Jurkat, Clone E6-1 (cell line): Measurements from ENCODE around the gene LAD1.

Experiments
- DNase-seq: peaks from one replicate; pipeline ENCODE4 v3.0.0-alpha.2; 2011; ENCODE audit warnings: low read depth, low spot score
- H3K4me3 ChIP-seq: 2 replicates; pipeline ENCODE4 v1.5.1; 2011; ENCODE audit warnings: mild to moderate bottlenecking, low read length, control low read depth, moderate library complexity

Gene LAD1

DNA sequence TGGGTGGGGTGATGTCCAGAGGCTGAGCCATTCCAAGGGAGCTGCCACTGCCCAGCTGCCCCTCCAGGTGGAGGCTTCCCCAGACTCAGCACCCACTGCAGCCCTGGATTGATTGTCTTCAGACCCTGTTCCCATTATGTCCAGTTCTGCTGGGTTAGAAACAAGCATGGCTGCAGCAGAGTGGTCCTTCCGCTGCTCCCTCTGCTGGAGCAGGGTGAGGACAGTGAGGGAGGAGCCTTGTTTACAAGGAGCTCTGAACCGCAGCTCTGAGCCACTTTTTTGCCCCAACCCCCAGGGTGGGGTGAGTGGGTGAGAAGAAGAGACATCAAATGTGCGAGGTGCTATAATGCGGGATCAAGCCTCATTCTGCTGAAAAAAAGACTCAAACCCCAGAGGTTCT lies 24.0 kb downstream of the LAD1 start:
- no peak for DNase-seq
- H3K4me3 ChIP-seq, result no peak overlapping the region

DNA sequence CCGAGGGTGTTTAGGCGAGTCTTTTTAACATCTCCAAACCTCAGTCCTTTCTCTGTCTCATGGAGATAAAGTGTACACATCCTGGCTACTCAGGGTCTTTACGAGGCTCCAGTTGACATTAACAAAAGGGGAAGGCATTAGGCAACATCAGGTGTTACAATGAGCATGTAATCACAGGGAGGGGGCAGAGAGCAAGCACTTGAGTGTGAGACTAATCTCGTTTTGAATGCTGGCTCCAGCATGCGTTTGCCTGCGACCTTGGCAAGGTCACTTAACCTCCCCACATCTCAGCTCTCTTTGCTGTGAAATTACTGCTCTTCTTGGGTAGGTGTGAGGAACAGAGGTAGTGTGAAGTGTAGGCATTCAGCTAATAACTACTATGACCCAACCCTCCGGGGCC lies 24.8 kb downstream of the LAD1 start:
- H3K4me3 ChIP-seq, result no peak overlapping the region
- DNase-seq, result no peak

DNA sequence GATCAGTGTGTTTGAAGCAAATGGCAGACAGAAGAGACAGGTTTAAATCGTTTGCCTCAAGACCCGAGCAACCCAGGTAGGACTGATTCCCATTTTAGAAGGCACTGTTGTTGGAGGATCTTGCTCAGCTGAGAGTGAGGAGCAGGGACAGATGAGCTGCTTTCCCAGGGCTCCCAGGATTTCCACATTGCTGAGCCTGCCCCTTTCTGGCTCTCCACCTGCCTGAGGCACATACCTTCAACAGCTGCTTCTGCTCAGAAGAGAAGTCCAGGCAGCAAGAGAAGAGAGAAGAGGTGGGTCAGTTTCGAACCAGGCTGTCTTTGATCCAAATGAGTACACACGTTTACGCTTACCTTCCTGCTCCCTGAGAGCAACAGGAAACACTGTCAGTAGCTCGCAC lies 27.3 kb downstream of the LAD1 start:
- H3K4me3 ChIP-seq, result no peak overlapping the region
- no peak for DNase-seq

DNA sequence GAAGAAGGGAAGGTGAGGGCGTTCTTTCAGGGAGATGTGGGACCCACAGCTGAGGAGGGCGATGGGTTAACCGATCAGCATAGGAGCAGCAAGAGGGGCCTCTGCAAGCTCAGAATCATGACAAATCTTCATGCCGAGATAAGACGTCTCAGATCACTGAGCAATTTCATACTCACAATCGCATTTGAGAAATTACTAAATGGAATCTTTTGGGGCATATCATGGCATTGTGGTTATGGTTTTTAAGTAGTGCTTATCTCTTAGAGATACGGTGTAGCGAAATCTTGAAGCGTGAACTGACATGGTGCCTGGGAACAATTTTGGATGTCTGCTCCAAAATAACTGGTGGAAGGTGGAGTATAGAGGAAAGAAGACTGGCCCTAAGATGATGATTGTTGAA lies 27.8 kb downstream of the LAD1 start:
- H3K4me3 ChIP-seq, result no peak overlapping the region
- DNase-seq, result no peak

DNA sequence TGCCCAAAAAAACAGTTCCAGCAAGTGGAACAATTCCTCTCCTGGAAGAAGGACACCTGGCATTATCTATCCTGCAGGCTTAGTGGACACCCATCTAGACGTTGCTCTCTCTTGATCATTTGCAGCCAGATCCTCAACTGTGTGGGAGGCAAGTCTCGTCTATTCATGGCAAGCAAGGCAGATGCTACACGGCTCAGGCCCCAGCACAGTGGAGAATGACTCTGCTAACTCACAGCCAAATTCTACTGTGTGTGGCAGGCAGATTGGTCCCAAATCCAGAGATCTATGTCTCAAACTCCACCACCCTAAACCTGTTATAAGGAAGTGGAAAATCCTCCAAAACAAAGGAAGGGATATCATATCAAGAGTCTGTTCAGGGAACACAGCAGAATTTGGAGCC lies 28.6 kb downstream of the LAD1 start:
- DNase-seq, result no peak
- H3K4me3 ChIP-seq, result no peak overlapping the region

DNA sequence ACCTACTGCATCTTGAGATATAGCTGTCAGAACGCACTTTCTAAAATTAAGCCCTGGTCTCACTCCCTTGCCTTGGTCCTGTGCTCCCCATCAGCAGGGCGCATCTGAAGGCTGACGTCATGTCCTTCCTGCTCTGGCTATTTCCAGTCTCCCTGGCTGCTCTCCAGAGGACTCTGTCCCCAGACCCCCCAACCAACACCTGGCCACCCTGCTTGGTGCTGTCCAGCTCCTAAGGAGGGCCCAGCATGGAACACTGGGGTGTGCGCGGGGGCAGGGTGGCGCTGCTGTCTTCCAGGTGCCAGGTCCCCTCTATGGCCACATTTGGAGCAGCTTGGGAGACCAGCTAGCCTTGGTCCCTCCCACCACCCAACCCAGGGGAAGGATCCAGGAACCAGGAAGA lies 29.9 kb downstream of the LAD1 start:
- DNase-seq, result no peak
- H3K4me3 ChIP-seq, result no peak overlapping the region

DNA sequence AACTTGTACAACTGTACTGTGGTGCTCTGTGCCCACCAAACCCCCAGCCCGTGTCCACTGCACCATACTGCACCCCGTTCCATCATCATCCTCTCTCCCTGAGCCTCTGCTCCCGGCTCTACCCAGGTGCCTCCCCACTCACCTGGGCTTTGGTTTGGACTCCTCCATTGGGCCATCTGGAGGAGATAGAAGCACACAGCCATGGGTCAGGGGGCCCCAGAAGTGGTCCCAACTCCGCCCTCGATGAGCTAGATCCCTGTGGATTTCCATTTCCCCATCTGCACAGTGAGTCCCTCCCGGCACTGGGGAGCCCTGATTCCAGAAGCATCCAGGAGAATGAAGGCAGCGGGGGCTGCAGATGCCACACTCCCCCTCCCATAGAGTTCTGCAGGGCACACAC lies 32.4 kb downstream of the LAD1 start:
- H3K4me3 ChIP-seq, result no peak overlapping the region
- DNase-seq, result no peak

DNA sequence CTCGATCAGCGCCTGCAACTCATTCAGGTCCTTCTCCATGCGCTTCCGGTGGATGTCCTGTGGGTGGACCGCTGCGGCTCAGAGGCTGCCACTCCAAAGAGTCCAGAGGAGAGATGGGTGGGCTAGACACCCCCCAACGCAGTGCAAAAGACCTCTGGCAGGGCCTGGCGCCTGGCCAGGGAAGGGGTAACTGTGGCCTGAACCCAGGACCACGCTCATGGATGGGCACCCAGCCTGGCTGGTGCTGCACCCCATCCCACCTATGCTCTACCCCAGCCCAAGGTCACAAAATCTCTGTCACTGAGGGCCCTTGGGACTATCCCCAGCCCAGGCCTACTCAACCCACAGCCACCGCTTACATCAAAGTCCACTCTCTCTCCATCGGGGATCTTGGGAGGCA lies 33.9 kb downstream of the LAD1 start:
- no peak for DNase-seq
- no peak overlapping the region for H3K4me3 ChIP-seq

DNA sequence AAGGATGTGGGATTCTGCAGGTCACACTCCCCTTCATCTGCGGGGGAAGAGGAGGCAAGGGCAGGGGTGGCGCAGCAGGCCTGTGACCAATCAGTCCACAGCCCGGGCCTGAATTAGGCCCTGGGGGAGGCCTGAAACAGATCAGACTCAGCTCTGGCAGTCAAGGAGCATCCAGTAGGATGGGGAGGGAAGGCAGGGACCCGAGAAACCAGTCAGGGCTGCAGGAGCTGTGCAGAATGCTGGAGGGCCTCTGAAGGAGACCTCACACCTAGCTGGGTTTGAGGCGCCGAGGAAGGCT lies 34.4 kb downstream of the LAD1 start:
- no peak for DNase-seq
- H3K4me3 ChIP-seq, result no peak overlapping the region

DNA sequence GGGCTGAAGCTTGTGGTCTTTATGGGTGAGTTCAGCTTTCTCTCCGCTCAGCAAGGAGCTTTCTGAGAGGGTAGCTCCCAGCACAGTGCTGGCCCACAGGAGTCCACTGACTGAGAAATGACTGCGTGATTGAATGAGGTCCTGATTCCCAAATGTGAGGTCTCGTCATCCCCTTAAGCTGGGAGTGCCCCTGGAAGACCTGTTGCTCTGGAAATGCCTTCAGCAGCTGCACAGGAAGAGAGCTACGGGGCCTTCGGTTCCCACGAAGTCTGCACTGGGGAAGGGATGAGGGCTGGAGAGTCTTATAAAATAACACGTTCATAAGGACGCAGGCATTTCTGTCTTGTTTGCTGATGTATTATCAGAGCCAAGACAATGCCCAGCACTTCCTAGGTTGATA lies 35.7 kb downstream of the LAD1 start:
- no peak overlapping the region for H3K4me3 ChIP-seq
- no peak for DNase-seq

DNA sequence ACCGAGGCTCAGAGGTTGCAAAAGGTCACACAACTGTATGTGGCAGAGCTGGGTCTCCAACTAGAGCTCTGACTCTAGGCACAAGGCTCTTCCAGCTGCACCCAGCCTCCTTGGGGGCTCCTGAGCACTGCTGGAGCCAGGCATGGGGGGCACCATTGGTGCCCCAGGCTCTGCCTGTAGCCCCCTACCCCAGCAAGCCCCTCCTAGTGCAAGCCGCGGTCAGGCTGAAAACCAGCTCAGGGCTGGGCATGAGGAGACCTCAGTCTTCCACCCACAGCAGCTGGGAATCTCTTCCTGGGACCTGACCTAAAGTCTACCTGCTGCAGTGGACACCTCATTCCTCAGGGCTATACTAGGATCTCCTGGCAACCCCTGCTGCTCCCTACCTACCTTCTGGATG lies 36.2 kb downstream of the LAD1 start:
- H3K4me3 ChIP-seq, result no peak overlapping the region
- no peak for DNase-seq

DNA sequence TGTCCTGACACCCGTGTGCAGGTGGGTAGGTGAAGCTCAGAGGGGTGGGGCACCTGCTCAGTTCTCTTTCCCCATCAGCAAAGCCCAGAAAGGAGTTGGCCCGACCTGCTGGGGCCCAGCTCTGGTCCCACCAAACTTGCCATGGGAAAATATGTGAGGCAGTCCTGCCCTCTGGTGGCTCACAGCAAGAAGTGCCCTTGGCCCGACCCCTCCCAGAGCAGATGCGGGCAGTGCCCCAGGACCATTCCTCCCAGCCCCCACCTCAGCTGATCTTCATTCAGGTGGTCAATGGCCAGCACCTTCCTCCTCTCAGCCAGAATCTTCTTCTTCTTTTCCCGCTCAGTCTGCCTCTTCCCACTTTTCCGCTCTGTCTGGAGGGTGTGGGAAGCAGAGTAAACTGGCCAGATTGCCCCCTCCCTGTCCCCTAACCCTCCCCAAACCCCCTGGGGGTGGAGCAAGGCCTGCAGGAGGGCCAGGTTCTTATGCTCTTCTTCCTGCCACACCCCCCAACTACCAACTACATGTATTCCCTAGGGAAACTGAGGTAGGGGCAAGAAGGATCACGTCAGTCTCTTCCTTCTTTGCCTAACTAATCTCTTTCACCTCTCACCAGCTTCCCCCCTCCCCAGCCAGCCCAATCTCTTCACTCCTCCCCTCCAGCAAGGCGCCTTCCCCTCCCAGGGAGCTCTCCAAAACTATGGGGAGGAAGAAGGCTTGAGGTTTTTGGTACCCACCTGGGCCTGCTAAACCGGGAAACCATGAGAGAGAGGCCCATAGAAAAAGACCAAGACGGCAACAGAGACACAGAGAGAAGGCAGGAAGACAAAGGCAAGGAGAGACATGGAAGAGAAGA lies 37.2 kb downstream of the LAD1 start:
- H3K4me3 ChIP-seq, result no peak overlapping the region
- peak; percentile 34 for DNase-seq

DNA sequence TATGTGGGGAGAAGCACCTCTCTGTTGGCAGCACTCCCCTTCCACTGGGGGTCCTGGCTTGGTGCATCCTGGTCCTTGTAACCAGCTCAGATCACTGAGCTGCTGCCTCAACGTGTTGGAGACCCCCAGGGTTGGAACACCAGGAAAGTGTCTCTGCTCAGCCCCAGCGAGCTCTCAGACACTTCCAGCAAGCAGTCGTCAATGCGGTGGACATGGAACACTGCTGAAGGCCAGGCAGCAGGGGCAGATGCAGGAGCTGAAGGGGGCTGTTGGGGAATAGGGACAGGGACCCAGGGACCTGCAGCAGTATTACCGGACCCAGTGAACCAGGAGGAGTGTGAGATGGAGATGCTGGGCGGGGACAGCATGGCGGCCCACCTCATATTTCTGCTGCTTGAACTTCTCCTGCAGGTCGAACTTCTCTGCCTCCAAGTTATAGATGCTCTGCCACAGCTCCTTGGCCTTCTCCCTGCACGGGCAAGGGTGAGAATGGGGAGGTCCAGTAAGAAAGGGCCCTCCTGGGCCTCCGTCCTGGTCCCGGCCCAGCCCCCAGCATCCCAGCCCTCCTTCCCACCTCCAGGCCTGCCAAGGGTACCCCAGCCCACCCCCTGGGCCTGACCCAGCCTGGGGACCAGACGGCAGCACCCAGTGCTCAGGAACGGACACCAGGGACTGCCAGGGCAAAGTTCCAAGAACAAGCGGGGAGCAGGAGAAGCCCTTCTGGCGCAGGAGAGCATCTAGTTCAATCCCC lies 38.0 kb downstream of the LAD1 start:
- no peak for DNase-seq
- no peak overlapping the region for H3K4me3 ChIP-seq

DNA sequence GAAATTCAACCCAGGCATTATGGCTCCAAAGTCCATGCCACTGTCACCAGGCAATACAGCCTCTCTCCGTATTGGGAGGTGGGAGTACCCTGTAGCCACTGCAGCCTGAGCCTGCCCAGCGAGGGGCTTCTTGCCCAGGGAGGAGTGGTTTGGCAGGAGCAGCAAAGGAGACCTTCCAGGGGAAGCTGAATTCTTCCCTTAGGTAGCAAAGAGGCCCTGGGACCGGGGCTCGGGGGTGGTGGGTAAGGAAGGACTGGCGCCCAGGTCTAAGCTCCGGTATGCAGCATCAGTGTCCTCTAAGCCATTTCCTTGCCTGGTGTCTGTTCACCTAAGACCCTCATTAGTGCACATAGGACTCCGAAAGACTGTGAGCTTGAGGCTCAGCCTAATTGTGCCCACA lies 38.6 kb downstream of the LAD1 start:
- DNase-seq, result no peak
- no peak overlapping the region for H3K4me3 ChIP-seq

DNA sequence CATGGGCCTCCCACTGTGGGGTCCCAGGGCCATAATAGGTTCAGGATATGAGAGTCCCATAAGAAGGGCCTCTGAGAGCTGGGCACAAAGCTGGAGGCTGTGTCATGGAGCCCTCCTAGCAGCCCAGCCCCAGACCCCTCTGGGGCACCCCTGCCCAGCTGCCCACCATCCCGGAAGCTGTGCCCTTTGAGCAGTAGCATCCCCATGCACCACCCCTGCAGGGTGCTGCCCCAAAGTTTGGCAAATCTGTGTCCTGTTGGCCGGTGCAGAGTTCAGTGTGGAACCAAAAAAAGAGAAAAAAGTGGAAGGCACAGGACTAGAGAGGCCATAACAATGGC lies 39.3 kb downstream of the LAD1 start:
- no peak overlapping the region for H3K4me3 ChIP-seq
- DNase-seq, result no peak

DNA sequence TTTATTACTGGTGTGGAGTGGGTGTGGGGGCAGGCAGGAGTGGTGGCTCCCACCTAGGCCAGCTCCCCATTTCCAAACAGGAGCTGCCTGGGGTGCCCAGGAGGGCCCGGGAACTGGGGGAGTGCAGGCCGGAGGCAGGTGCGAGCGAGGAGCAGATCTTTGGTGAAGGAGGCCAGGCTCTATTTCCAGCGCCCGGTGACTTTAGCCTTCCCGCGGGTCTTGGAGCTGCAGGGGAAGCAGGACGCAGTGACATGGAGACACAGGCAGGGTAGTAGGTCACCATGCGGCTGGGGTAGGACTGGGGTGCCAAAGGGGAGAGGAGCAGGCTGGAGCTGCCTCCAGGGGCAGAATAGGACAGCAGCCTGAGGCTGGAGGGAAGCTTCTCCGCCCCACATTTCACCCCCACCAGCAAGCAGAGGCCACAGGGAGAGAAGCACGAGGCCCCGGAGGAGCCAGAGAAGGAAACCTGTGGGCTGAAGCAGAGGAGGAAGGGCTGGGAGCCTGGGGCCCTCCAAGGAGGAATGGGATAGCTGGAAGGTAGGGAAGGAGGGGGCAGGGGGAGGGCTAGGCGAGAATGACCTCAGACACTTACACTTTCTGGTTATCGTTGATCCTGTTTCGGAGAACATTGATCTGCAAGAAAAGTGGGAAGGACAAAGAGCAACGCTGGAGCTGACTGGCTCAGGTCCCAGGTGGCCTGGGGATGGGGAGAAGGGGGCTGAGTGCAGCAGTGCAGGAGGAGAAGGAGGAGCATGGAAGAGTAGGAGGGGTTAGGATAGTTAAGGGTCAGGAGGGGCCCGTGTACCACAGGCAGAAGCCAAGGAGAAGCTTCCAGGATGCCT lies 39.9 kb downstream of the LAD1 start:
- DNase-seq, result no peak
- H3K4me3 ChIP-seq, result no peak overlapping the region

DNA sequence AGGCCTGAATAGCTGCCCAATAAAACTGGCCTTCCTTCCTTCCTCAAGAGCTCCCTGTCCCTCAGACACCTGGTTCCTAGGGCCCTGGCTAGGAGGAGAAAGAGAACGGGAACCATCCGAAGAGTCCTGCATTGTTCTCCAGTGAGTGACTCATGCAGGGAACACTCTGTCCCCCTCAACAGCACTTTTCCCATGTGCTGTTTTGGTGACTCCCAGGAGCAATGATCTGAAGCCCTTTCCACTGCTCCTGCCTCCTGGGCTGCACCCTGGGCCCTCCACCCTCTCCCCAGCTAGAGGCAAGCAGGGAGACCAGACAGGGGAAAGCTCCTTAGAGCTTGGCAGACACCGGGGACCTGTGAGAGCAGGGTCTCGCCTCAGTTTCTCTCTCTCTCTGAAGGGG lies 40.5 kb downstream of the LAD1 start:
- H3K4me3 ChIP-seq, result no peak overlapping the region
- no peak for DNase-seq

DNA sequence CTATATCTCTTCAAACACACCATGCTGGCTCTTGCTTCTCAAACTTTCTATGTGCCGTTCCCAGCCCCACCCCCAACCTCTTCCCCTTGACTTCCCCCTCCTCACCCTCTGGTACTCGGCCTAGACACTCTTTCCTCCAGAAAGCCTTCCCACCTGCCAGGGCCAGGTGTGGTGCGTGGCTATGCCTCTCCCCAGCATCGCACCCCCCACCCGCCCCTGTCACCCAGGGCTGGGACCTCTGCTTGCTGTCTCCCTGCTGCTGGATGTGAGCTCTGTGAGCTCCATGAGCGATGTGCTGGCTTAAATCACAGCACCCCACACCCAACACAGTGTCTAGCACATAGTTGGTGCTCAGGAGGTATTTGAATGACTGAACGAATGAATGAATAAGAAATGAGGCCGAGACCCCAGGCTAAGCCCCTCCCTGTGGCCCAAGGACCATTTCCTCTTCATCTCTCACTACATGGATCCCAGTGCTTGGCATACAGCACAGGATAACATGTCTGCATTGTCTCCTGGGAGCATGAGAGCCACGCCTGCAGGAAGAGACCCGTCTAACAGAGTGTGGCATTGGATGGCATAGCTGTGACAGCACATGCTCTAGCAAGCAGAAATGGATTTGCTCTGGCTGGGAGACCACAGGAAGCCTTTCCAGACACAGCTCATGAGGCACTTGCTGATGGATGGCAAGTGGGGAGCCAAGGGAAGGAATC lies 41.3 kb downstream of the LAD1 start:
- H3K4me3 ChIP-seq, result no peak overlapping the region
- DNase-seq, result no peak

DNA sequence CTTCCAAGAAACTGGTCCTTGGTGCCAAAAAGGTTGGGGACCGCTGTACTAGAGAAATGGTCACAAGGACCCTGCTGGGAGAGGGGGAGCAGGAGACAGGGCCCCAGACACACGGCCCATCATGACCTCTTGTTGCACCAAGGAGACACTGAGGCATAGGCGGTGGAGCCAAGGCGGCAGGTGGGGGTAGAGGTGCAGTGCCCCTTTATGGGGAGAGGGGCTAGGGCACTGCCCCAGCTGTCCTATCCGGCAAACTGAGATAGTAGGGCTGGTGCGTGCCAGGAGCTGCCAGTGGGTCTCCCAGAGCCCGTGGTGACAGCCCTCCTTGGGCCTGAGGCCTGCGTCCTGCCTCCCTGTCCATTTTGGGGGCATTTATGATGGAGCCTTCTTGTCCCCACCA lies 41.9 kb downstream of the LAD1 start:
- no peak for DNase-seq
- H3K4me3 ChIP-seq, result no peak overlapping the region

DNA sequence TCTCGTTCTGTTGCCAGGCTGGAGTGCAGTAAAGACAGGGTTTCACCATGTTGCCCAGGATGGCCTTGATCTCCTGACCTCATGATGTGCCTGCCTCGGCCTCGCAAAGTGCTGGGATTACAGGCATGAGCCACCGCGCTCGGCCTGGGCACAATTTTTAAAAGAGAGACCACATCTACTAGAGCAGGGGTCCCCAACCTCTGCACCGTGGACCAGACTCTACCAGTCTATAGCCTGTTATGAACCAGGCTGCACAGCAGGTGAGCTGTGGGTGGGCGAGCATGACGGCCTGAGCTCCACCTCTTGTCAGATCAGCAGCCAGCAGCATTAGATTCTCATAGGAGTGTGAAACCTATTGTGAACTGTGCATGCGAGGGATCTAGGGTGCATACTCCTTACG lies 42.4 kb downstream of the LAD1 start:
- no peak for DNase-seq
- H3K4me3 ChIP-seq, result no peak overlapping the region
